ENCODE results near the gene AOPEP.

DNA sequence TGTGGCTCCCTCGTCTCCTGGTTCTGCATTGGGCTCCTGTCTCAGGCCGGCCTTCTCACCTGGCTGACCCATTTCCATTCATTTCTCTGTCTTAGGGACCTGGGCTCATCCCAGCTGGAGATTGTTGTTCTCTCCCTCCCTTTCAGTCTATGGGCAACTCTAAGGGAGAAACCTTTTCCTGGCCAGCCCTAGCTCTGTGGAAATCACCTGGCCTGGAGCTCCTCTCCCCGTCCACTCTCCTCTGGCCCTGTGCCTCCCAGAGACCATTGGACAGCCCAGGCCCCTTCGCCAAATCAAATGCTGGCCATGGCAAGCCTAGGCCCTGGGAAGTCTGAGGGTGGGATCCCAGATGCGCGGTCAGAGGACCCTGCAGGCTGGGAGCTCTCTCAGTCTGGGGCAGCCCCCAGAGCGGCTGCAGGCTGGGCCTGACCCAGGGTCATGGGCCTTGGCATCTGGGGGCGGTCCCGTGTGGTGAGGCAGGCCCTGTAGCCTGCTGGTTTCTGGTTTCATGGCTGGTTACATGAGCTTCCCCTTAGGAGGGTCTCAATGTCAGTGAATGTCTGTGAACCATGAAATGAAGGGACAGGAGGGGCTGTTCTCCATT, 253.5 kb downstream of the AOPEP start:
- TF ChIP-seq, protein P1, sequence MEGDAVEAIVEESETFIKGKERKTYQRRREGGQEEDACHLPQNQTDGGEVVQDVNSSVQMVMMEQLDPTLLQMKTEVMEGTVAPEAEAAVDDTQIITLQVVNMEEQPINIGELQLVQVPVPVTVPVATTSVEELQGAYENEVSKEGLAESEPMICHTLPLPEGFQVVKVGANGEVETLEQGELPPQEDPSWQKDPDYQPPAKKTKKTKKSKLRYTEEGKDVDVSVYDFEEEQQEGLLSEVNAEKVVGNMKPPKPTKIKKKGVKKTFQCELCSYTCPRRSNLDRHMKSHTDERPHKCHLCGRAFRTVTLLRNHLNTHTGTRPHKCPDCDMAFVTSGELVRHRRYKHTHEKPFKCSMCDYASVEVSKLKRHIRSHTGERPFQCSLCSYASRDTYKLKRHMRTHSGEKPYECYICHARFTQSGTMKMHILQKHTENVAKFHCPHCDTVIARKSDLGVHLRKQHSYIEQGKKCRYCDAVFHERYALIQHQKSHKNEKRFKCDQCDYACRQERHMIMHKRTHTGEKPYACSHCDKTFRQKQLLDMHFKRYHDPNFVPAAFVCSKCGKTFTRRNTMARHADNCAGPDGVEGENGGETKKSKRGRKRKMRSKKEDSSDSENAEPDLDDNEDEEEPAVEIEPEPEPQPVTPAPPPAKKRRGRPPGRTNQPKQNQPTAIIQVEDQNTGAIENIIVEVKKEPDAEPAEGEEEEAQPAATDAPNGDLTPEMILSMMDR (IDR thresholded peaks at IDR 0.05; ENCODE audit: low read length), result no peak
- no peak for TF ChIP-seq EZH2 (IDR thresholded peaks at IDR 0.05; ENCODE audit: borderline replicate concordance, low read length)

Measured in OCI-LY1 (cell line).